ENCODE data around the gene NSMCE4A. TPM values are rescaled to one million over a fixed set of nuclear protein-coding genes. Genes with fewer than 3 reads are reported as not detected.

Gene NSMCE4A
- total RNA-seq, 1 donor from 2014 or later: 31.3 TPM

DNA sequence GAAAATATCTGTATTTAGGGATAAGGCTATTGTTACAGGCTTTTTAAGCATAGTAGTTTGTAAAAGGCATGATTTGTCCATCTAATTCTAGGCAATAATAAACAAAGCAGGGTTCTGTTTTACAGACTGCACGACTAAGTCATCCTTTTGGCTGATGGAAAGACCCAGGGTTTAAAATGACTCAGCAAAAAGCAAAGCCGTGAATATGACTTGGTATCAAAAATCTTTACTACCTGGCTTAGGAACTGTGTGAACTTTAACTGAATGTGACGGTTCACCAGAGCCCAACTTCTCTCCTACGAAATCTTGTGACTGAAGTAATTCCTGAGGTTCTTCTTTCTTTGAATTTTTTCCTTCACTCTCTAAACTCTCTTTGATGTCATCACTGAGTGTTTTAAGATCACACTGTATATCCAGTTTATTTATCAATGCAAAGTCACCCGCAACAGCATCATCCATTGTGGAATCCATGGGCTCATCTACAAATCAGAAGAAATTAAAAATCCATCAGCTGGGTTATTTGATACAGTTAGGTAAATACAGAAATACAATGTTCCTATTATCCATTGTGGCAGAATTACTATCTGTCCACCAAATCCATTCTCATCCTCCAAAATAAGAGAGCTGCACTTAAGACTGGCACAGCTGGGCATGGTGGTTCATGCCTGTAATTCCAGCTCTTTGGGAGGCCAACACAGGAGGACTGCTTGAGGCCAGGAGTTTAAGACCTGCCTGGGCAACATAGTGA is 64.2 kb downstream of the NSMCE4A start:
- Histone ChIP-seq H3K4me3 (ENCODE audit: low read length in 3 of 3) (no peak overlapping the region), H3K4me1 (ENCODE audit: control insufficient read depth in 3 of 3, insufficient read depth in 3 of 3, low read length in 3 of 3) (peaks cover 3 to 10% (median 5%) of the 10 kb centered on the region in 3 donors), H3K36me3 (ENCODE audit: control insufficient read depth in 3 of 3, insufficient read depth in 3 of 3, low read length in 3 of 3) (peaks cover 4 to 9% (median 5%) of the 10 kb centered on the region in 3 donors), H3K9ac (ENCODE audit: low read depth in 1 of 3, low read length in 3 of 3) (no peak overlapping the region), H3K27ac (ENCODE audit: low read depth, low read length) (no peak overlapping the region), H3K27me3 (ENCODE audit: control insufficient read depth in 3 of 3, insufficient read depth in 3 of 3, low read length in 3 of 3) (no peaks in the 10 kb centered on the region), H3K9me3 (ENCODE audit: control insufficient read depth in 3 of 3, low read length in 3 of 3) (no peaks in the 10 kb centered on the region)

Small RNAs within 50 kb of the gene (small RNA-seq; reads per million reads assigned to genes)
- not detected for gene RF02219

Other genes with a start within 250 kb of the NSMCE4A start
- 30.3 TPM for gene ATE1, start 47.2 kb downstream of the NSMCE4A start, total RNA-seq
- gene TACC2, start 13.9 kb upstream of the NSMCE4A start, total RNA-seq: 37.6 TPM

All from skeletal muscle tissue (tissue), 5 donors.